CD1c-positive myeloid dendritic cell (primary cell): ENCODE results near the gene CIRBP.

Source experiments
- DNase-seq: peaks from one replicate; pipeline ENCODE4 v3.0.0-alpha.2; 2016; ENCODE audit errors: extremely low spot score

CIRBP gene

DNA sequence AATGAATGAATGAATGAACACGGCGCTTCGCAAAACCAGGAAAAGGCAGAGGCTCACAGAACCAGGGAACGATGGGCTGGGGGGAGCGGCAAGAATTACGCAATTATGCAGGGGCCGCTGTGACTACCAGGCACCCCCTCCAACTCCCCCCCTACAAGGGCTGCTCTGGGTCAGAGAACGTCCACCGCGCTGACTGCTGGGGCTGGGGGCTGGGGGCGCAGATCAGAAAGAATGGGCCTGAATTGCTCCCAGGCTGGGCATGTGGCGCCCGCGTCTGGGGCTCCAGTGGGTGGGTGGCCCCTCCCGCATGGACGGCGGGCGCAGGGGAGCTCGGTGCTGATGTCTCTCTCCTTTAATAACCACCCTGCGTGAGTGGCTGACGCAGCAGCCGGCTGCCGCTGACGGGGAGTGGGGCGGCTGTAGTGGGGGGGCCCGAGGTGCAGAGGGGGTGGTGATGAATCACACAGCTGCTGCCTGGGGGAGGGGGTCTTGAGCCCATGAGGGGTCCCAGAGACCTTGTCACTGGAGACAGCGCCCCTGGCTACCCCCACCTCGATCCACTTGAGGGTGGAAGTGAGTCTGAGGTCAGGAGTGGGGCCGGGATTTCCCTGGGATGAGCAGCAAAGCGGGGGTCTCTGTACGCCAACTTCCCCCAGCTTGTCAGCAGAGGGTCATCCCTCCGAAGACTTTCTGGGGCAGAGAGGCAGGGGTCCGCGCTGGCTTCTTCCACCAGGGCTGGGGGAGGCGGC, 1.5 kb upstream of the CIRBP start:
- DNase-seq, result peak; percentile 53

DNA sequence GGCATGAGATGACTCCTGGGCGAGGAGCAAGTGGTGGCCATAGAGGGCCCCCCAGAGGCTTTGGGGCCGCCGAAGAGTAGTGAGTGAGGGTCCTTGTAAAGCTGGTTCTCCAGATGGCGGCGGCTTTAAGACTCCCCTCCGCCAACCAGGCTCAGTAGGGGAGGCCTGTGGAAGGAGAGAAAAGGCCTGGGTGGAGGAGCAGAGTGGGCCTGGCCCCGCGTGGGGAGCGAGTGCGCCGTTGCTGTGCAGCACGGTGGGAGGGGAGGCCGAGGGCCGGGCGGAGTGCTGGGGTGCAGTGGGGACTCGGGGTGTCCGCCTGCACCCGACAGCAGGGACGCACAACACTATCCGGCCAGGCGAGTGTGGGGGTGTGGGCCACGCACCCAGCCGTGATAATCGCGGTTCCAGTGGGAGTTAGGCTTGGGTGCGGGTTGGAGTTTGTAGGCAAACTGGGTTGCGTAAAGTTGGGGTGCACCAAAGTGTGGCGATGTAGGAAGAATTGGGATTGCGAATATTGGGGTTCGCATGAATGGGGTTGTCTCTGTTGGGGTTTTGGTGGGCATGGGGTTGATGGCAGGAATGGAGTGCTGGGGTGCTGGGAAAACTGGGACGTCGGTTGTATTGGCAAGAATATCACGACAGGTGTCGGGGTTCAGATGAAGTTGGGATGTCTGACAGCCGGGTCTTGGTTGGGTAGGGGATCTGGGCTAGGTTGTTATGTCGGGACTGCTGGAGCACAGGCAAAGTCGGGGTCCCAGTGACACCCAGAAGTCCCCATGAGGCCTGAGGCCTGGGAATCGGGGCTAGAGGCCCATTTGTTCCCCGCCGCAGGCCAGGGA, 687 bp upstream of the CIRBP start:
- no peak for DNase-seq

DNA sequence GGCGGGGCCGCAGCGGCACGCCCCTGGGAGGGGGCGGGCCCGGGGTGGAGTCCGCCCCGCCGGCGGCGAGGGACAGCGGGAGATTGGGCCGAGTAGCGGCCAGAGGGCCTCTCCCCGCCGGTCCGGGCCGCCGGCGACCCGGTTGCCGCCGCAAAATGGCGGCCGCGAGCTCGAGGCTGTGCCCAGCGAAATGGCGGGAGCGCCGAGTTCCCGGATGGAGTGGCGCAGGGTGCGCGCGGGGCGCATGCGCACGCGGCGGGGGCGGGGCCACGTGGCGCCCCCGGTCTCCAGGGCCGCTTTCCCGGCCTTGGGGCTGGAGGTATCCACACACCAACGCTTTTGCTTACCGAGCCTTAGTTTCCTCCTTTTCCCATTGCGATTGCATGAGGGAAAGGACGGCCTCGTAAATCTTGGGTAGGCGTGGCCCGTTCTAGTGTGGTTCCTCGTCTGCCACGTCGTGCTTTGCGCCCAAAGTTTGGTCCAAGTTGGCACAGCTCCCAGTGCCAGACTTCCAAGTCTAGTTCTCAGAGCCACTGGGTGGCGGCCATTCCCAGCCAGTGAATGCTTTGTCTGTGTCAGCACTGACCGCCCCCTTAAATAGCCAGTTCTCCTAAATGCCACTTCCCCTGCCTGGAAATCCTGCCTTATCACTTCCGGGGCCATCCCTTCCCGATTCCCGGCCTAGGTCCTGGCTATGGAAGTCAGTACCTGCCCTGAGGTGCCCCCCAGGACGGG, 513 bp downstream of the CIRBP start:
- peak; percentile 93 for DNase-seq

DNA sequence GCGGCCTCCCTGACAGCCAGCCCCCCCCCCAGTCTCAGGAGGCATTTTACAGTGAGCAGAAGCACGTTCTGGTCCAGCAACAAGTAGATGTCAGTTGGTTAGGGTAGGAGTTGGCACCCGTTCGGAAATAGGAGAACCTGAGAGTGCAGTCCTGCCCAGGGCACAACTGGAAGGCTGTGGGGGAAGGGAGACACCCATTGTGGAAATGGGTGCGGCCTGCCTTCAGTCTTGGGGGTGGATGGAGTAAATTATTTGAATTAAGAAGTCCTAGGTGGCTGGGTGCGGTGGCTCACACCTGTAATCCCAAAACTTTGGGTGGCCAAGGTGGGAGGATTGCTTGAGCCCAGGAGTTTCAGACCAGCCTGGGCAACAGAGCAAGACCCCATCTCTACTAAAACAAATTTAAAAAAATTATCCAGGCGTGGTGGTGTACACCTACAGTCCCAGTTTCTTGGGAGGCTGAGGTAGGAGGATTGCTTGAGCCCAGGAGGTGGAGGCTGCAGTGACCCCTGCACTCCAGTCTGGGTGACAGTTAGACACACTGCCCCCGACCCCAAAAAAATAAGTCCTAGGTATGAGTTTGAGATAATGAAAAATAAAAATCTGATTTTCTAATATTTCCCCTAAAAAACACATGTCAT, 1.2 kb downstream of the CIRBP start:
- peak; percentile 54 for DNase-seq

DNA sequence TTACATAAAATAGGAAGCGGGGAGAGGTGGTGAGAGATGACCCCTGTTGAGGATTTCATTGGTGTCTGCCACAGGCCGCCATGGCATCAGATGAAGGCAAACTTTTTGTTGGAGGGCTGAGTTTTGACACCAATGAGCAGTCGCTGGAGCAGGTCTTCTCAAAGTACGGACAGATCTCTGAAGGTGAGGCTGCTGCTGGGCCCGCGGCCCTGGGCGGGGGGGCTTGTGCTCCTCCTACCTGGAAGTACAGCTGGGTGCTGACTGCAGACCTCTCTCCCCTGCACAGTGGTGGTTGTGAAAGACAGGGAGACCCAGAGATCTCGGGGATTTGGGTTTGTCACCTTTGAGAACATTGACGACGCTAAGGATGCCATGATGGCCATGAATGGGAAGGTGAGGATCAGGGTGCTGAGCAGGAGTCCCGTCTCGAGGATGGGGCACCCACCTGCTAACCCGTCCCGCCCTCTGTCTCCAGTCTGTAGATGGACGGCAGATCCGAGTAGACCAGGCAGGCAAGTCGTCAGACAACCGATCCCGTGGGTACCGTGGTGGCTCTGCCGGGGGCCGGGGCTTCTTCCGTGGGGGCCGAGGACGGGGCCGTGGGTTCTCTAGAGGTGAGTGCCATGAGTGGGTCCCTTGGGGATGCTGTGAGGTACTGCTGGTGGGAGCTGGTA, 1.9 kb downstream of the CIRBP start:
- no peak for DNase-seq

DNA sequence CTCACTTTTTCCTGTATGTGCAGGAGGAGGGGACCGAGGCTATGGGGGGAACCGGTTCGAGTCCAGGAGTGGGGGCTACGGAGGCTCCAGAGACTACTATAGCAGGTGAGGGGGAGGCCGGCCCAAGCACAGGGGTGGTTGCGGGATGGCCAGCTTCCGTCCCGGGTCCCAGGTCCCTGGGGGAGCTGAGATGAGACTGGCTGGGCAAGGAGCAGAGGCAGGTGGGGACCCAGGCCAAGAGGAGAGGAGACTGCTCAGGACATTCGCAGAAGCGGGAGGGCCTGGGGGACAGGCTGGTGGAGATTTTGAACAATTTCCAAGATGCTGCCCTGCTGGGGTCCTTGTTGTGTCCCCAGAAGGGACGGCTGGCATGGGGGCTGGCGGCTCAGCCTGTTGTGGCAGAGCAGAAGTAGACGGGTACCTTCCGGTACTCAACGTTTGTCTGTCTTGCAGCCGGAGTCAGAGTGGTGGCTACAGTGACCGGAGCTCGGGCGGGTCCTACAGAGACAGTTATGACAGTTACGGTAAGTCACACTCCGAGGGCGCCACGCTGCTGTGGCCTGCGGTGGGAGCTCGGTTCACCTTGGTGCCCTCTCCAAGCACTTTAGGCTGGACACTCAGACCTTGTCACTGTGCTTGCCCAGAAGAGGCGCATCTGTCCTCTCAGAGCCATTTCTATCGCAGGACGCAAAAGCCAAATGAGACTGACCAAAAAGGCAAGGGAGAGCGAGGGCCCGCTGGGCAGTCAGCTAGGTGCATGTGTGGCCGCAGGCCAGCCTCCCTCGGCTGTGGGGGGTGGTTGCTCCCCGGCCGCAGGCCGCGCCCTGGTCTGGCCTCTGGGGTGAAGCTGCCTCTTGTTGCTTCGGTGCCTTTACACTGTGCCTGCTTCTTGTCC, 2.6 kb downstream of the CIRBP start:
- no peak for DNase-seq

DNA sequence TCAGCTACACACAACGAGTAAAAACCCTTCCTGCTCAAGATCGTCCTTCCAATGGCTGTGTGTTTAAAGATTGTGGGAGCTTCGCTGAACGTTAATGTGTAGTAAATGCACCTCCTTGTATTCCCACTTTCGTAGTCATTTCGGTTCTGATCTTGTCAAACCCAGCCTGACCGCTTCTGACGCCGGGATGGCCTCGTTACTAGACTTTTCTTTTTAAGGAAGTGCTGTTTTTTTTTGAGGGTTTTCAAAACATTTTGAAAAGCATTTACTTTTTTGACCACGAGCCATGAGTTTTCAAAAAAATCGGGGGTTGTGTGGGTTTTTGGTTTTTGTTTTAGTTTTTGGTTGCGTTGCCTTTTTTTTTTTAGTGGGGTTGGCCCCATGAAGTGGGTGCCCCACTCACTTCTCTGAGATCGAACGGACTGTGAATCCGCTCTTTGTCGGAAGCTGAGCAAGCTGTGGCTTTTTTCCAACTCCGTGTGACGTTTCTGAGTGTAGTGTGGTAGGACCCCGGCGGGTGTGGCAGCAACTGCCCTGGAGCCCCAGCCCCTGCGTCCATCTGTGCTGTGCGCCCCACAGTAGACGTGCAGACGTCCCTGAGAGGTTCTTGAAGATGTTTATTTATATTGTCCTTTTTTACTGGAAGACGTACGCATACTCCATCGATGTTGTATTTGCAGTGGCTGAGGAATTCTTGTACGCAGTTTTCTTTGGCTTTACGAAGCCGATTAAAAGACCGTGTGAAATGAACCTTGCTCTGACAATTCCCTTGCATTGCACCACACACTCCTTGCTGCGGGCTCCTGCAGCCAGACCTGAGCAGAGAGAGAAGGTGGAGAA, 3.5 kb downstream of the CIRBP start:
- DNase-seq, result peak; percentile 38

DNA sequence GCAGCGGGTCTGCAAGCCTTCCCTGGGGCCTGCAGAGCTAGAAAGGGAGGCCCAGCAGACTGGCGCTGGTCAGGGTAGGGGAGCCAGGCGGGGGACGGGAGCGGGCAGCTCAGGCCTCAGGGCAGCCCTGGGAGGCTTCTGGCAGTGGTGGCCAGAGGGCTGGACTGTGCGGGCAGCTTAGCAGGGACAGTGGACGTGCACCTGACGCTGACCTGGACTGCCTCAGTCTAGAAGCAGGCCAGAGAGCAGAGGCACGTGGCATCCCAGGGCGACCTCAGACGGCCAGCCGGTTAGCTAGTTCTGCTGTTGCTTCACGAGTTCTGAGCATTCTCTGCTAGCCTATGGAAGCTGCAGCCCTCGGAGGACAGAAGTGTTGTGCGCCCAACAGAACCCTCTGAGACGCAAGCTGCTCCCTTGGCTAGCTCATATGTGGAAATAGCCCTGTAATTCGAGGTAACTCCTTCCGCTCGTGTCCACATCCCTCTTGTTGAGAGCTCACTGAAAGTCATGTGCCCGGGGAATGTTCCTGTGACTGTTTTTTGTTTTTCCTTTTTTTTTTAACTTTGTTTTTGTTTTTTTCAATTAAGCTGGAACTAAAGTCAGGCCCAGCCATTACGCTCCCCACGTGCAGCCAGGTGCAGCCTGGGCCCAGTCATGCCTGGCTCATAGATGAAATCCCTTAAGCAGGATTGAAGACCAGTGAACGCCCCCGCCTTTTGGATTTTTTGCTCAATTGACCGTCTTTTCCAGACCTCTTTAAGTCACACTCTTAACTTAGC, 4.3 kb downstream of the CIRBP start:
- DNase-seq, result peak; percentile 46

DNA sequence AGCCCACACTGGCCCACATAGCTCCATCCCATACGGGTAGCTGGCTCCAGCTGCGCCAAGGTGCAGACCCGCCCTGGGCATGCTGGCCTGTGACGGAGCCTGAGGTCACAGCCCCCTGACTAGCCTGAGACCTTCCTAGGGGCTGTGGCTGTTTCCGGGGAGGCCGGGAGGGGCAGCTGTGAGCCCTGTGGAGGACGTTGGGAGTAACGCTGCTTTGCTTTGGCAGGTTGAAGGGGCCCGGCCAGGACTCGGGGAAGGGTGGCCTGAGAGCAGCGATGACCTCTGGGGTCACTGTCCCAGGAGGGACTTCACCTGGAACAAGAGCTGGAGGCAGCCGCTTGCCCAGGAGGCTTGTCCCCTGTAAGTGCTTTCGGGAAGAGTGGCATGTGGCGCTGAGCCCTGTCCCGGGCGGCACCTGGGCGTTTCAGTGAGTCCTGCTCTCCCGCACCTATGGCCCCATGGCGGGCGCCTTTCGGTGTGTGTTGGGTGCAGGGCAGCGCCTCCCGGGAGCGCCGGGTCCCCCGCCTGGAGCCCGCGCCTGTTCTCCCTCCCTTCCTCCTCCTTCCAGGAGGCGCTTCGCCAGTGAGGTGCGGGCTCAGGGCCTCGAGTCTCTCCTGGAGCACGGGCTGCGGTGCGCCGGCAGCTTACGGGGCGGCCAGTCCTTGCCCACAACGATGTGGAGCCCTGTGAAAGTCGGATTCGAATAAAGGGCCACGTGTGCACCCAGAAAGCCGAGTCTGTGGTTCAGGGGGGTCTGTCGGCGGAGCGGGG, 5.1 kb downstream of the CIRBP start:
- DNase-seq, result no peak

DNA sequence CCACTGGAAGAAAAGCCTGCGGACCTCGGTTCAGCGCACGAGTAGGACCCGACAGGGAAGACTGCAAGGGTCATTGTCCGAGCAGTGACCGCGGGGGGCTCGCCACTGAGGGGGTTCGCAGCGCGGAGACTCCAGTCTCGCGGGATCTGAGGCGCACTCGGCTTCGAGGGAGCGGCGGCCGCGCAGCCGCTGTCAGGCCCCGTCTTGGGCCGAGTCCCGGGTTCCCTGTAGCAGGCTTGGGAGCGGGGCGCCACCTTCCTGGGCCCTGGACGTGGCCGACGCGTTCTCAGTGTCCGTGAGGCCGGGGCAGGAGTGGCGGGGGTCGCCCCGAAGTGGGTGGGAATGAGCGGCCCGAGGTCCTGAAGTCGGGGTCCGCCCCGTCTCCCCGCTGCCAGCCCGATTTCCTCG, 5.7 kb downstream of the CIRBP start:
- no peak for DNase-seq

DNA sequence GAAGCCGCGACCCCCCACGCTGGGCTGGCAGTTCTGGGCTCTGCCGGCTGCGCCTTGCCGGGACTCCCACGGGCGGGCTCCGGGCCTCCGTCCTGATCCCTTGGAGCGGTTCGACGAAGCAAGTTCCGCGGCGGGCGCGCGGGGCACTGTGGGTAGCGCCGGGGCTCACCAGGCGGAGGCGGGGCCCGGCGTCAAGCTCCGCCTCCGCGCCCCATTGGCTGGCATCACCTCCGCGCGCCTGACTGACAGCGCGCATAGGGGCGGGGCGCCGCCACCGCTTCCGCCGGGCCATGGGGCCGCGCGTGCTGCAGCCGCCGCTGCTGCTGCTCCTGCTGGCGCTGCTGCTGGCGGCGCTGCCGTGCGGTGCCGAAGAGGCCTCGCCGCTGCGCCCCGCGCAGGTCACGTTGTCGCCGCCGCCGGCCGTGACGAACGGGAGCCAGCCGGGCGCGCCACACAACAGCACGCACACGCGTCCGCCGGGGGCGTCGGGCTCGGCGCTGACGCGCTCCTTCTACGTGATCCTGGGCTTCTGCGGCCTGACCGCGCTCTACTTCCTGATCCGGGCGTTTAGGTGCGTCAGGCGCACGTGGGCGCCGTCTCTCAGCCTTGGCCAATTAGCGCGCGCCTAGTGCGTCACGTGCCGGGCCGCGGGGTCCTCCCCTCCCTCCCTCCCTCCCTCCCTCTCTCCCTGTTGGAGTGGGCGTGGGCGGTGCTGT, 6.3 kb downstream of the CIRBP start, which contains the start of gene FAM174C:
TSS of gene FAM174C (plus strand) at position 271 of the 716 bp plus-strand sequence. CDS start at position 291, 20 bp downstream.
- DNase-seq, result peak; percentile 98

DNA sequence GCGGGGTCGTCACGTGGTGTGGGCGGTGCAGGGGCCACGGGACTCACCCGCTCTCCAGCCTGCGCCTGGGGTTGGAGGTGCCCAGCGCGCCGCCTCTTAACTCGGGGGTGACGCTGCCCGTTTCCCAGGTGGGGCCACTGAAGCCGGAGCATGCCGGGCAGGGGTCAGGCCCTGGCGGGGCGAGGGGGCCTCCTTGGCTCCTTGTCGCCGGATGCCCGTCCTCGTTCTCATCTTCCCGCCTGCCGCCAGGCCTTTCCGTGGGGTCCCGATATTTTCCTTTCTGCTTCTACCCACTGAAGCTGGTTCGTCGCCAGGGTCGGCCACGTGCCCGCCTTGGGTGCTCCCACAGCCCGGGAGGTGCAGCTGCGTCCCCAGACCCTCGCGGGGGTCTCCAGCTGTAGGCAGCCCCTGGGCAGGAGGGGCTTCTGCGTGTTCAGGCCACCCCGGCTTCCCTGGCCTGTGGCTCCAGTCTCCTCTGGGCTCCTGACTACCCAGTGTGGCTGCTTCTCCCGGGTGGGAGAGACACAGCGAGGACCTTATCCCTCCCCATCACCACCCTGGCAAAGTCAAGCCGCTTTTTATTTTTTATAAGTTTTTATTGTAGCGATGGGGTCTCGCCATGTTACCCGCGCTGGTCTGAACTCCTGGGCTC, 7.0 kb downstream of the CIRBP start:
- no peak for DNase-seq

DNA sequence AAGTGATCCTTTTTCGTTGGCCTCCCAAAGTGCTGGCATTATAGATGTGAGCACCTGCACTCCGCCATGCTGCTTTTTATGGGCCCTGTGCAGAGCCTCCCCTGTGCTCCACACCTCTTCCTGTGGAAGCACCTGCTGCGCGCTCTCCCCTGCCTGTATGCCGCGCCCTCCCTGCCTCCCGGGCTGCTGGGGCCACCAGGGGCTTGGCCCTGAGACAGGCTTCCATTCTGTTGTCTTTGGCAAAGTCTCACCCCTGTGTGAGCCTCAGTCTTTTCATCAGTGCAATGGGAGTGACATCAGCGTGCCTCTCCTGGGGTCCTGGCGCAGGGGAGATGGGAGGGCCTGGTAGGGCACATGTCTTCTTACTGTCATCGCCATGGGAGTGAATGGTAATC, 7.5 kb downstream of the CIRBP start:
- DNase-seq, result no peak

DNA sequence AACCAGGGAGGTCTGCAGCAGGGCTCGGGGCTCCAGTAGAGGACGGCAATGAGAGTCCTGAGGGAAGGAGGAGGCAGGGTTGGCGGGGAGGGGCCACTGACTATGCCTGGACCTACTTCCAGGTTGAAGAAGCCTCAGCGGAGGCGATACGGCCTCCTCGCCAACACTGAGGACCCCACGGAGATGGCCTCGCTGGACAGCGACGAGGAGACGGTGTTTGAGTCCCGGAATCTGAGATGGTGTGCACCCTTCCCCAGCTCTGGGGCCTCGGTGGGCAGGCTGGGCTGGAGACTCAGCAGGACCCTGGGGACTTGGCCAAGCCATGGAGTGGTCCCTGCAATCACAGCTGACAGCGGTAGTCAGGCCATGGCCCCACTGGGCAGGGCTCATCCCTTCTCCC, 7.9 kb downstream of the CIRBP start:
- no peak for DNase-seq

DNA sequence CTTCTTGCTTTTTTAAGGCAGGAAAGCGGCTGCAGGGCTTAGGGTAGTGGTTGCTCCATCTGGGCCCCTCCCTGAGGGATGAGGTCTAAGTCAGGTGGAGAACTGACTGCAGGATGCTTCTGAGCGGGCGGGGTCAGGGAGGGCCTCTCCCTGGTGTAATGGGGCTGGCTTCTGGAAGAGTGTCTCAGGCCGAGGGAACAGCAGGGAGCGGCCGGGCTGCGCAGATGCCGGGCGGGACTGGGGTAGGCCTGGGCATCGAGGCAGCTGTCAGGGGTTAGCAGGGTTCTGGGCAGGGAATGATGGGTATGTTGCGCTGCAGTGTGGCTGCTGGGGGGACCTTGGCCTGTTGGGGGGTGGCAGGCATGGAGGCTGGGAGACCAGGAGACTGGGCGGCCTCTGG, 8.9 kb downstream of the CIRBP start:
- no peak for DNase-seq
